ENCODE data around the gene TRIM22. TPM values are rescaled to one million over a fixed set of nuclear protein-coding genes. Genes with fewer than 3 reads are reported as not detected.
"Not testable (repeated sequence)": the region's sequence is repeated elsewhere in the genome, so short reads cannot be mapped to it uniquely, and the experiment has no call there.

TRIM22 gene
- total and polyA plus RNA-seq, 7 donors: 6.6 to 106 (median 39.2) TPM

DNA sequence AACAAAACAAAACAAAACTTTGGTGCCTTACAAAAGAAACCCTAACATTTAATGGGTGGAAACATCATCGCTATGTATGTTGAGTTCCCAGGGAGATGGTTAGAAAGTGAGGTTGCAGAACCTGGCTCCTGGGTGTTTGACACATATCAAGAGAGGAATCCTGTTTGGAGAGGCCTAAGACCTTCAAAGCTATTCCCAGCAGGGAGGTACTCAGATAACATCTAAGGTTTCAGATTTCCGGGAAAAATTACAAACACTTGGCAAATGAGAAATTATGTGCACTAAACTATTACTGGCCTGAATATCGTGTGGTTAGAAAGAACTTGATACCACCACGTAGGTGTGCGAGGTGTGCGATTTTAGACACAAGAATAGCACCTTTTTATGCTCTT is 23.2 kb upstream of the TRIM22 start:
- WGBS, 2 donors: 92 to 93% methylated on average over 6 of the region's 6 CpGs

GRCh38 chr11:5671831-5672230 is 17.8 kb upstream of the TRIM22 start:
- H3K4me1 ChIP-seq: no peaks in the 10 kb centered on the region
- H3K4me3 ChIP-seq: no peak overlapping the region
- H3K36me3 ChIP-seq: peaks cover 0 to 45% (median 6%) of the 10 kb centered on the region in 4 donors
- intact Hi-C loops (cut with DNase I): no loop called here
- no peaks in the 10 kb centered on the region for H3K27me3 ChIP-seq
- no peaks in the 10 kb centered on the region for H3K9me3 ChIP-seq
- no peak for TF ChIP-seq POLR2A (IDR thresholded peaks at IDR 0.05)
- TF ChIP-seq POLR2AphosphoS5 (IDR thresholded peaks at IDR 0.05): no peak
- TF ChIP-seq EP300 (IDR thresholded peaks at IDR 0.05): no peak
- TF ChIP-seq CTCF (IDR thresholded peaks at IDR 0.05): no peak
- DNase-seq: no peak
- H3K27ac ChIP-seq: no peak overlapping the region

More for the DNA sequence above, 23.2 kb upstream of the TRIM22 start:
- no peaks in the 10 kb centered on the region for H3K27me3 ChIP-seq
- peaks cover 5 to 74% (median 10%) of the 10 kb centered on the region in 4 donors for H3K36me3 ChIP-seq
- H3K9me3 ChIP-seq: no peaks in the 10 kb centered on the region
- no peaks in the 10 kb centered on the region for H3K4me1 ChIP-seq
- TF ChIP-seq POLR2A (IDR thresholded peaks at IDR 0.05) (no peak), CTCF (IDR thresholded peaks at IDR 0.05) (no peak), EP300 (IDR thresholded peaks at IDR 0.05) (no peak), POLR2AphosphoS5 (IDR thresholded peaks at IDR 0.05) (no peak)
- DNase-seq: no peak
- no peak overlapping the region for H3K27ac ChIP-seq
- no peak overlapping the region for H3K4me3 ChIP-seq
- intact Hi-C loops (cut with DNase I): no loop called here

DNA sequence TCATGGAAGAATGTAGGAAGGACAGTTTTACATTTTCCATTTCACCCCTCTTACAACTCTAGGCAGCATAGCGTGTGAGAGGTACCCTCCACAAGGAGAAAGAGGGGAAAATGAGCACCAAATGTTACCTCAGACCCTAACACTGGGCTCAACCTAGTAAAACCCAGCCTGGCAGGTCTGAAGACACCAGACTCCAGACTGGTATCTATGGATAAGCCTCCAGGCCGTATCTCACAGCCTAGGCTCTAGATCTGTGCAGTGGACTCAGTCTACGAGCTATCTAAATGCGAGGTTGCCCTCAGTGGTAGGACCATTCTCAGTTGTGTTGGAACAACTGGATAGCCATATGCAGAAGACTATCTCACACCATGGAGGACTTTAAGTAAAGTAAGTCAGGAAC is 15.2 kb upstream of the TRIM22 start:
- H3K36me3 ChIP-seq: peaks cover 0 to 41% (median 12%) of the 10 kb centered on the region in 4 donors
- DNase-seq: no peak
- no peaks in the 10 kb centered on the region for H3K9me3 ChIP-seq
- H3K4me1 ChIP-seq: no peaks in the 10 kb centered on the region
- intact Hi-C loops (cut with DNase I): no loop called here
- WGBS, 2 donors: 97 to 98% methylated on average over 4 of the region's 4 CpGs
- TF ChIP-seq POLR2AphosphoS5 (IDR thresholded peaks at IDR 0.05) (no peak), EP300 (IDR thresholded peaks at IDR 0.05) (no peak), POLR2A (IDR thresholded peaks at IDR 0.05) (no peak), CTCF (IDR thresholded peaks at IDR 0.05) (no peak)
- no peaks in the 10 kb centered on the region for H3K27me3 ChIP-seq
- H3K4me3 ChIP-seq: no peak overlapping the region
- no peak overlapping the region for H3K27ac ChIP-seq

DNA sequence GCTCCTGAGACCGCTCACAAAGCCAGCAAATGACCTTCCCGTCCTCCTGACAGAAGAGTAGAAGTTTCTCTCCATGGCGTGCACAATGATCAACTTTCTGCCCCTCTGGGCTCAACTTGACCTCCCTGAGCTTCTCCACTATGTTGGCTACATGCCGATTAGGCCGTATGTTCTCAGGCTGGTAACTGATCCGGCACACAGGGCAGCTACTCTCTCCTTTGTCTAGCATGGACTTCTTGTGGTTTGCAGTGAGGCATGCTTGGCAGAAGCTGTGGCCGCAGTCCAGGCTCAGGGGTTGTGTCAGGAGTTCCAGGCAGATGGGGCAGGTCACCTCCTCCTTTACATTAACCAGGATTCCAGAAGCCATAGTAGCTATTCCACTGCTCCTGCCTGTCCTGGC is 9.8 kb upstream of the TRIM22 start:
- Histone ChIP-seq H3K4me3 (no peak overlapping the region), H3K4me1 (peaks cover 0 to 22% (median 13%) of the 10 kb centered on the region in 4 donors), H3K36me3 (peaks cover 0 to 30% (median 14%) of the 10 kb centered on the region in 4 donors), H3K27me3 (no peaks in the 10 kb centered on the region), H3K27ac (no peak overlapping the region), H3K9me3 (no peaks in the 10 kb centered on the region)
- TF ChIP-seq CTCF (IDR thresholded peaks at IDR 0.05) (no peak), POLR2AphosphoS5 (IDR thresholded peaks at IDR 0.05) (no peak), EP300 (IDR thresholded peaks at IDR 0.05) (no peak)
- 96% methylated on average over 7 of the region's 7 CpGs for WGBS, 2 donors
- intact Hi-C loops (cut with DNase I): loop anchor here (5.0 to 10.0 kb wide), 2 partner anchors 127 to 795 kb away; partner anchors contain the start of genes OR52N2 and TRIM3
- DNase-seq: no peak

DNA sequence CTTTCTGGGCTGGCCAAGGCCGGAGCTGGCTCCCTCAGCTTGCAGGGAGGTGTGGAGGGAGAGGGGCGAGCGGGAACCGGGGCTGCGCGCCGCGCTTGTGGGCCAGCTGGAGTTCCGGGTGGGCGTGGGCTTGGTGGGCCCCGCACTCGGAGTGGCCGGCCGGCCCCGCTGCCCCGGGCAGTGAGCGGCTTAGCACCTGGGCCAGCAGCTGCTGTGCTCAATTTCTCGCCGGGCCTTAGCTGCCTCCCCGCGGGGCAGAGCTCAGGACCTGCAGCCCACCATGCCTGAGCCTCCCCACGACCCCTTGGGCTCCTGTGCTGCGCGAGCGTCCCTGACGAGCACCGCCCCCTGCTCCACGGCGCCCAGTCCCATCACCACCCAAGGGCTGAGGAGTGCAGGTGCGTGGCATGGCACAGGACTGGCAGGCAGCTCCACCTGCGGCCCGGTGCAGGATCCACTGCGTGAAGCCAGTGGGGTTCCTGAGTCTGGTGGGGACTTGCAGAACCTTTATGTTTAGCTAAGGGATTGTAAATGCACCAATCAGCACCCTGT is 6.6 kb upstream of the TRIM22 start:
- H3K4me1 ChIP-seq: peaks cover 0 to 27% (median 17%) of the 10 kb centered on the region in 4 donors
- not testable (repeated sequence) for H3K4me3 ChIP-seq, H3K9me3 ChIP-seq, H3K27me3 ChIP-seq, DNase-seq
- peak overlapping the region in 2 of 4 donors; percentile 89 to 91 for H3K27ac ChIP-seq
- H3K36me3 ChIP-seq: peaks cover 0 to 22% (median 11%) of the 10 kb centered on the region in 4 donors
- 85 to 96% methylated on average over 33 of the region's 33 CpGs for WGBS, 2 donors
- intact Hi-C loops (cut with DNase I): loop anchor here (5.0 to 10.0 kb wide), 2 partner anchors 124 to 792 kb away; partner anchors contain the start of genes OR52N2 and TRIM3
